Uterus (tissue), 4 donors: ENCODE results near the gene RIOX2. TPM values are rescaled to one million over a fixed set of nuclear protein-coding genes. Genes with fewer than 3 reads are reported as not detected.
"Not testable (repeated sequence)": the region's sequence is repeated elsewhere in the genome, so short reads cannot be mapped to it uniquely, and the experiment has no call there.

Experiments used
- DNase-seq, 2 donors: peaks; one replicate each; pipeline ENCODE4 v3.0.0-alpha.2; 2019 to 2020
- H3K27ac ChIP-seq, 2 donors: fragments of 200-600 bp; sonication (generic); 1 replicate in 1 of 2; 2 replicates in 1 of 2; pipeline ENCODE4 v1.5.1; 2016 to 2018
- H3K27me3 ChIP-seq, 2 donors: fragments of 200-600 bp; sonication (generic); one replicate each; pipeline ENCODE4 v1.5.1; 2018 to 2019; ENCODE audit warnings: control low read depth in 1 of 2
- H3K36me3 ChIP-seq, 2 donors: fragments of 200-600 bp; sonication (generic); one replicate each; pipeline ENCODE4 v1.5.1; 2019; ENCODE audit warnings: control low read depth in 1 of 2
- H3K4me1 ChIP-seq, 2 donors: fragments of 200-600 bp; sonication (generic); one replicate each; pipeline ENCODE4 v1.5.1; 2018 to 2019; ENCODE audit warnings: control low read depth in 1 of 2
- H3K4me3 ChIP-seq, 2 donors: fragments of 200-600 bp; sonication (generic); 1 replicate in 1 of 2; 2 replicates in 1 of 2; pipeline ENCODE4 v1.5.1; 2018 to 2019; ENCODE audit warnings: mild to moderate bottlenecking in 1 of 2
- H3K9me3 ChIP-seq, 2 donors: fragments of 200-600 bp; sonication (generic); one replicate each; pipeline ENCODE4 v1.5.1; 2019; ENCODE audit warnings: control low read depth in 1 of 2
- CTCF ChIP-seq, 4 experiments: fragments of 200-600 bp in 2 of 4; fragments of 450-650 bp in 2 of 4; sonication (generic) in 2 of 4; IDR thresholded peaks; one replicate each; pipeline ENCODE4 v1.5.1; 2016 to 2019; ENCODE audit warnings: antibody characterized with exemption in 4 of 4, mild to moderate bottlenecking in 2 of 4, moderate library complexity in 1 of 4
- POLR2A ChIP-seq, 2 donors: fragments of 450-650 bp; IDR thresholded peaks; one replicate each; pipeline ENCODE4 v1.6.1; 2016; ENCODE audit warnings: antibody characterized with exemption in 2 of 2, mild to moderate bottlenecking in 1 of 2, moderate library complexity in 1 of 2
- intact Hi-C: fragments of 100-400 bp; cut with DNase I; formaldehyde crosslinking; loops from one replicate; pipeline ENCODE4 v1.15.1; 2023; ENCODE audit warnings: low total_unique reads
- total RNA-seq, 4 donors: library from RNA; depleted of rRNA in 3 of 4; stranded (reverse); fragments of >200 nt in 3 of 4; gene quantifications; one replicate each; pipeline versions ENCODE4 v1.1.0 to v1.2.4, GENCODE V29; 2014 to 2023
- donor health status: DM: yes; HTN: yes; CAD: no.

The RIOX2 gene
- total RNA-seq, 4 donors from 2014 or later = 8.8 to 35.5 (median 22.1) TPM

GRCh38 chr3:97911459-97911858 is 60.8 kb downstream of the RIOX2 start:
- Histone ChIP-seq H3K4me3 (no peak overlapping the region), H3K9me3 (no peaks in the 10 kb centered on the region), H3K27ac (no peak overlapping the region), H3K27me3 (no peaks in the 10 kb centered on the region), H3K4me1 (no peaks in the 10 kb centered on the region), H3K36me3 (no peaks in the 10 kb centered on the region)
- TF ChIP-seq CTCF (IDR thresholded peaks at IDR 0.05) = no peak
- TF ChIP-seq POLR2A (IDR thresholded peaks at IDR 0.05) = no peak
- DNase-seq = no peak
- intact Hi-C loops = no loop called here

GRCh38 chr3:97910931-97911351 is 61.3 kb downstream of the RIOX2 start:
- no peaks in the 10 kb centered on the region for H3K27me3 ChIP-seq
- intact Hi-C loops = no loop called here
- H3K27ac ChIP-seq = no peak overlapping the region
- H3K4me1 ChIP-seq = no peaks in the 10 kb centered on the region
- H3K4me3 ChIP-seq = no peak overlapping the region
- no peak for DNase-seq
- H3K36me3 ChIP-seq = no peaks in the 10 kb centered on the region
- TF ChIP-seq CTCF (IDR thresholded peaks at IDR 0.05) = no peak
- TF ChIP-seq POLR2A (IDR thresholded peaks at IDR 0.05) = no peak
- H3K9me3 ChIP-seq = no peaks in the 10 kb centered on the region

GRCh38 chr3:97910236-97910831 is 61.9 kb downstream of the RIOX2 start:
- intact Hi-C loops, H3K27ac ChIP-seq, H3K9me3 ChIP-seq, DNase-seq, H3K4me3 ChIP-seq, H3K4me1 ChIP-seq, H3K27me3 ChIP-seq, H3K36me3 ChIP-seq: not testable (repeated sequence)

GRCh38 chr3:97909830-97910229 is 62.4 kb downstream of the RIOX2 start:
- intact Hi-C loops, H3K27me3 ChIP-seq, H3K4me1 ChIP-seq: not testable (repeated sequence)

GRCh38 chr3:97901313-97902248 is 70.7 kb downstream of the RIOX2 start:
- H3K27me3 ChIP-seq = no peaks in the 10 kb centered on the region
- no peaks in the 10 kb centered on the region for H3K9me3 ChIP-seq
- no peak for TF ChIP-seq POLR2A (IDR thresholded peaks at IDR 0.05)
- no peak for TF ChIP-seq CTCF (IDR thresholded peaks at IDR 0.05)
- peak overlapping the region; percentile 13 to 62 for H3K27ac ChIP-seq
- peaks cover 0 to 3% of the 10 kb centered on the region in 2 donors for H3K36me3 ChIP-seq
- H3K4me1 ChIP-seq = no peaks in the 10 kb centered on the region
- no peak overlapping the region for H3K4me3 ChIP-seq
- intact Hi-C loops = no loop called here
- no peak for DNase-seq

More at GRCh38 chr3:97909830-97910229, 62.4 kb downstream of the RIOX2 start:
- not testable (repeated sequence) for DNase-seq, H3K4me3 ChIP-seq, H3K9me3 ChIP-seq, H3K27ac ChIP-seq, H3K36me3 ChIP-seq

- H3K9me3 ChIP-seq = no peaks in the 10 kb centered on the region
- DNase-seq = no peak
- H3K4me1 ChIP-seq = no peaks in the 10 kb centered on the region
- peaks cover 0 to 3% of the 10 kb centered on the region in 2 donors for H3K36me3 ChIP-seq
- TF ChIP-seq POLR2A (IDR thresholded peaks at IDR 0.05) (no peak), CTCF (IDR thresholded peaks at IDR 0.05) (no peak)
- no peak overlapping the region for H3K4me3 ChIP-seq
- H3K27ac ChIP-seq = no peak overlapping the region
- intact Hi-C loops = no loop called here
- H3K27me3 ChIP-seq = no peaks in the 10 kb centered on the region
Observed at GRCh38 chr3:97899331-97899730, 72.9 kb downstream of the RIOX2 start.
